ENCODE data around the gene CXCR6.

CXCR6 gene

GRCh38 chr3:45922950-45923590 is 20.2 kb upstream of the CXCR6 start:
- DNase-seq = no peak

- DNase-seq = no peak
These were observed 19.5 kb upstream of the CXCR6 start for GRCh38 chr3:45923755-45924154.

GRCh38 chr3:45927881-45928280 is 15.4 kb upstream of the CXCR6 start:
- DNase-seq = no peak

- DNase-seq = peak; percentile 61
These were observed 14.1 kb upstream of the CXCR6 start for GRCh38 chr3:45929042-45929679.

- DNase-seq = no peak
These were observed 11.8 kb upstream of the CXCR6 start for GRCh38 chr3:45931496-45931895.

- DNase-seq = no peak
These were observed 11.2 kb upstream of the CXCR6 start for GRCh38 chr3:45932112-45932511.

- no peak for DNase-seq
These were observed 9.7 kb upstream of the CXCR6 start for GRCh38 chr3:45933591-45933990.

GRCh38 chr3:45936261-45936660 is 7.0 kb upstream of the CXCR6 start:
- no peak for DNase-seq

GRCh38 chr3:45937206-45938042 is 5.8 kb upstream of the CXCR6 start:
- no peak for DNase-seq

- no peak for DNase-seq
These were observed 5.2 kb upstream of the CXCR6 start for GRCh38 chr3:45938043-45938435.

GRCh38 chr3:45938864-45939263 is 4.4 kb upstream of the CXCR6 start:
- peak; percentile 90 for DNase-seq

GRCh38 chr3:45939341-45939771 is 3.9 kb upstream of the CXCR6 start:
- DNase-seq = no peak

GRCh38 chr3:45940004-45940780 is 3.1 kb upstream of the CXCR6 start:
- no peak for DNase-seq

- no peak for DNase-seq
These were observed 2.4 kb upstream of the CXCR6 start for GRCh38 chr3:45940781-45941365.

- DNase-seq = no peak
These were observed 1.0 kb upstream of the CXCR6 start for GRCh38 chr3:45942051-45942825.

- no peak for DNase-seq
These were observed 1.8 kb downstream of the CXCR6 start for GRCh38 chr3:45944830-45945620.

GRCh38 chr3:45946307-45946706 is 3.0 kb downstream of the CXCR6 start:
- no peak for DNase-seq

- no peak for DNase-seq
These were observed 3.6 kb downstream of the CXCR6 start for GRCh38 chr3:45946875-45947274.

- DNase-seq = no peak
These were observed 4.1 kb downstream of the CXCR6 start for GRCh38 chr3:45947361-45947760.

GRCh38 chr3:45948311-45948781 is 5.1 kb downstream of the CXCR6 start:
- DNase-seq = no peak

GRCh38 chr3:45948881-45949280 is 5.6 kb downstream of the CXCR6 start:
- no peak for DNase-seq
